Left kidney (tissue), 2 donors: ENCODE measurements around the gene ACVR2B. TPM values are rescaled to one million over a fixed set of nuclear protein-coding genes. Genes with fewer than 3 reads are reported as not detected.

Source experiments
- DNase-seq: peaks from one replicate; pipeline ENCODE4 v3.0.0-alpha.2; 2013
- polyA plus RNA-seq: library from polyadenylated mRNA; unstranded; fragments of 120-200 nt; gene quantifications from one replicate; pipeline ENCODE4 v1.2.1, GENCODE V29; 2013; ENCODE audit not compliant: insufficient read length

The ACVR2B gene
- polyA plus RNA-seq, 1 donor: 23.5 TPM

GRCh38 chr3:38482951-38483350, 29.3 kb downstream of the ACVR2B start:
- DNase-seq: no peak

DNA sequence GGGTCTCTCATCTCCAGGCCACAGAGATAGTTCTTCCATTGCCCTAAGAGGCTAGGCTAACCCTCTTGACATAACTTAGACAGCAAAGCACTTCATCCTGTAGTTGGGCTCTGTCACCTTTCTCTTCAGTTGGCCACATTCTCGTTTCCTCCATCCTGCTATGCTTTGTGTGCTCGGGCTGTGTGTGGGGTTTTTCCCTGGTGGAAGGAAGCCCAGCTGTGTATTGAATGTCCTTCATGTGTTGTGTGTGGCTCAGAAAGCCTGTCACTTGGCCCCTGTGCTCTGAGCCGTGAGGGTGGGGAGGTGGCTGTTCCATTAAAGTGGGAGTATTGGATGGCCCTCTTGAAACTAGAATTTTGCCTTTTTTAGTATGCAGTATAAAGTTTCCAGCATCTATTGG, 33.6 kb downstream of the ACVR2B start:
- no peak for DNase-seq

DNA sequence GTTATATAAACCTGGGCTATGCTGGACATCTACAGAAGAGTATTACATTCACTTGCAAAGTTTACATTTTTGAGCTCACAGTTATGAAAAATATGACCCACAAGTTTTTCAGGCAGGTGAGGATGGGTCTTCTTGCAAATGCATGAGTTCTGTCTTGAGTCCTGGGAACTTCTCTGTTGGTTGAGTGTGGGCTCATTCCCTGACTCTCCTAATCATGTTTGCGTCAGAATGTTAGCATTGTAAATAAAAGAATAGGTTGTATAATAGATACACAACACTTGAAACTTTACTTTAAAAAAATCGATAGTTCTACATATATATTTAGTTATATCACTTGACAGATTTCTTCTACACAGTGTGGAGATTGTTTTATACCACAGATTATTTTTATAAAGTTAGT, 35.3 kb downstream of the ACVR2B start:
- DNase-seq: no peak

- DNase-seq: no peak
Measured at GRCh38 chr3:38489766-38490165, 36.1 kb downstream of the ACVR2B start.

- DNase-seq: no peak
Measured at GRCh38 chr3:38490281-38491030, 36.8 kb downstream of the ACVR2B start.

- no peak for DNase-seq
Measured at GRCh38 chr3:38491215-38491614, 37.5 kb downstream of the ACVR2B start.

DNA sequence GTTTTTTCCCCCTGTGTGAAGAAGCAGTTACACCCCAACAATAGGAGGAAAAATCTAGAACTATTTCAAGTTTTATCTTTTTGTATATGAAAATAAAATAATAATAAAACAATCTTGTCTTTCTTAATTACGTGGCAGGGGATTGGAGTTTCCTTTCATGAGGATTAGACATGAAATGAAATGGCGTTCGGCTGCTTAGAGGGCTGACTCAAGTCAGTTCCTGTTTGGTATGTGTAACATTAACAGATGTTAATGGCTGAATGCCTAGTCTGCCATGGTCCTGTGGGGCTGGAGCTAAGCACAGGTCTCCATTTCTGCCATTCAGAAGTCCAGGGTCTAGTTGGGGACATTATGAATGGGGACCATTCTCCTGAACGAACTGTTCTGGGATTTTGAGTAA, 39.3 kb downstream of the ACVR2B start:
- DNase-seq: no peak

DNA sequence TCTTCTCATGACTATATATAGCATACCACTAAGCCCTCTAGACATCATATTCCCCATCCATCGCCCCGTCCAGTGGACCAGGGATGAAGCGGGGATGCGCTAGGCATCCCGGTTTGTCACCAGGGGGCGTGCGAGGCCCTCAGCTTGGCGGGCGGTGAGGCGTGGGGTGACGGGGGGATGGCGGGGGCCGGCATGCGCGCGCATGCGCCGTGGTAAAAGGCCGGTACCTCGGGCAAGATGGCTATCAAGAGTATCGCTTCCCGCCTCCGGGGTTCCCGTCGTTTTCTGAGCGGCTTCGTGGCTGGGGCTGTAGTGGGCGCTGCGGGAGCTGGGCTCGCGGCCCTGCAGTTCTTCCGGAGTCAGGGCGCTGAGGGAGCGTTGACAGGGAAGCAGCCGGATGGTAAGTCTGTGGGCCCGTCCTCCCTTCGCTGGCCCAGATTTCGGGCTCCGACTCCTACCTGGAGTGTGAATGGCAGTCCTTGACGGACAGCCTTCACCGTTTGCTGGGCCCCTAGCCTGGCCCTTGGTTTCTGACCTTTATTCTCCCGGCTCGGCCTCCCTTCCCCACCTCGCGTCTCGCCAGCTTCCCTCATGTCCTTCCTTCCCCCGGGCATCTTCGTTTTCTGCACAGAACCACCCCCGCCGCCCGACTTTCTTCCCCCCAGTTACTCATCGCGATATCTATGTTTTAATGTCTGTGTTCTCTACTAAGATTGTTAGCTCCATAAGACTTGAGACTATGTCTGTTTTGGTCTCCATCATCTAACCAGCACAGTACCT, 42.6 kb downstream of the ACVR2B start, which contains the start of gene EXOG:
TSS of gene EXOG (plus strand) at position 210 of the 780 bp plus-strand sequence. CDS start at position 238, 28 bp downstream.
- DNase-seq: peak; percentile 90

- no peak for DNase-seq
Measured at GRCh38 chr3:38497031-38497430, 43.3 kb downstream of the ACVR2B start.

GRCh38 chr3:38500688-38501417, 47.2 kb downstream of the ACVR2B start:
- no peak for DNase-seq

- no peak for DNase-seq
Measured at GRCh38 chr3:38507120-38507519, 53.4 kb downstream of the ACVR2B start.

DNA sequence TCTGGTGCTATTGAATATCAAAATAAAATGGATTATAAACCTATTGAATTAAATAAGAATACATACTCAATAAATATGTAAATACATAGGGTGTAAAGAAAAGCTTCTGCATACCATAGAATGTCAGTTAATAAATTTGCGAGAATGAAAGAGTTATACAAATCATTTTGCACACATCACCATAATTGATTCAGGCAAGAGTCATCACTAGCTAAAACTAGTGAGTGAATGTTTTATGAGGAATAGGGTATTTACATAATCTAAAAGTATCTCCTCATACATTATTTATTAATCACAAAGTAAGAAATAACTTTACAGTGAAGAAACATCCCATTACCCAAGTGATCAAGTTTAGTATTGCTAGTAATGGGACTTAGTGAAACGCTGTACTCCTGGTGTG, 56.0 kb downstream of the ACVR2B start:
- no peak for DNase-seq

- no peak for DNase-seq
Measured at GRCh38 chr3:38510631-38511030, 56.9 kb downstream of the ACVR2B start.

DNA sequence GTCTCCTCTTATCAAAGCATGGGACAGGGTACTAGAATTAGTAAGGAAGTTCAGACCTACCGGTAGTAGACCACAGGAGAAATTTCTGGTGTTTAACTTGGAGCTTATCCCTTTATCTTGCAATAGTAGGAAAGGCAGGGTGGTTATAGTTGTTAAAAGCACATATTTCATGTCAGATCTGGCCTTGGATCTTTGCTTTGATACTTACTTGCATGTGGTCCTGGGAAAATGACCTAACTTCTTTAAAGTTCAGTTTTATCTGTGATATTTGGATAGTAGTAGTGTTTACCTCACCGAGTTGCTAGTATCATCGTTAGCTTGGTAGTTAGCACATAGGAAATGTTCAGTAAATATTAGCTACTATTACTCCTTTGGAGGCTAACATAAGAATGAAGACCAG, 57.9 kb downstream of the ACVR2B start:
- no peak for DNase-seq

GRCh38 chr3:38515367-38515766, 61.7 kb downstream of the ACVR2B start:
- DNase-seq: no peak

DNA sequence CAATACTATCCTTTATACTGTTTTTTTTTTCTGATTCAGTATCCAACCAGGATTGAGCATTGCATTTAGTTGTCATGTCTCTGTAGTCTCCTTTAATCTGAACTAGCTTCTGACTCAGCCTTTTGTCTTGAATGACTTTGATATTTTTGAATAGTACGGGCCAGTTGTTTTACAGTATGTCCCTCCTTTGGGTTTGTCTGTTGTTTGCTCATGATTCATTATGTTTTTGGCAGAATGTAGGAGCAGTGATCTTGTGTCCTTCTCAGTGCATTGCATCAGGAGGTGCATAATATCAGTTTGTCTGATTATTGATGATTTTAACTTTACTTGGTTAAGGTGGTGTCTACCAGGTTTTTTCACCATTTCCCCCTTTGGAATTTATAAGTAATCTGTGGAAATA, 63.0 kb downstream of the ACVR2B start:
- no peak for DNase-seq

- no peak for DNase-seq
Measured at GRCh38 chr3:38519000-38519399, 65.3 kb downstream of the ACVR2B start.

DNA sequence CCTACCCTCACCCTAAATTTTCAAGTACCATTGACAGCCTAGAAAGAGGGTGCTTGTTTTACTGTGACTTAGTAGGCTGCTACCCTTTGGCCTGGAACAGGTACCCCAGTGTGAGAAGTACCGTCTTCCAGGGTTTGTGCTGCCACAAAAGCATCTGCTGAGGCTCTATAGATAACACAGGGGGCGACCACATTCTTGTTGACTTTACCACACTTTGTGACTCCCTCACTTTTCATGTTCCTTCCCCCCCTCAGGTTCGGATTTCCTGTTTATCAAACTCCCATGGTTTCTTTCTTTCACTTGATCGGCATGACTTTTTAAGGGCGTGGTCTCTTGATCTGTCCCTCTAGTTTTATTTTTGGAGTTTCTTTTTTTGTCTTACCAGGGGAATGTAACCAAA, 66.0 kb downstream of the ACVR2B start:
- DNase-seq: no peak

- peak; percentile 82 for DNase-seq
Measured at GRCh38 chr3:38521391-38521987, 67.8 kb downstream of the ACVR2B start.

GRCh38 chr3:38522002-38522401, 68.3 kb downstream of the ACVR2B start:
- no peak for DNase-seq

DNA sequence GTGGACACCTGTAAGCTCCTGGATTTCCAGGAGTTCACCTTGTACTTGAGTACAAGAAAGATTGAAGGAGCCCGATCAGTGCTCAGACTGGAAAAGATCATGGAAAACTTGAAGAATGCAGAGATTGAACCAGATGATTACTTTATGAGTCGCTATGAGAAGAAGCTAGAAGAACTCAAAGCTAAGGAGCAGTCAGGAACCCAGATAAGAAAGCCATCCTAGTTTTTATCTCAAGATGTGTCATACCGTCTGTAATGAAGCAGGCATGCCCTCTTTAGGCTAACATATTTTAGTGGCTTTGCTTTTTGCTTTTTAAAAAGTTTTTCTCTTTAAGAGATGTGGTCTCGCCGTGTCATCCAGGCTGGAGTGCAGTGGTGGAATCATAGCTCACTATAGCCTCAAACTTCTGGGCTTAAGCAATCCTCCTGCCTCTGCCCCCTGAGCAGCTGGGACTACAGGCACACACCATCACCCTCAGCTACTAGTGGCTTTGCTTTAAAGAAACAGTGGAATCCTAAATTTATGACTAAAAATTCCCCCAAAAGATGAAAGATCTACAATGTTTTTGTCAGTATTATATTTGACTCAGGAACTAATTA, 70.5 kb downstream of the ACVR2B start:
- no peak for DNase-seq

GRCh38 chr3:38526792-38527191, 73.1 kb downstream of the ACVR2B start:
- DNase-seq: no peak
